ENCODE results near the gene COA6. TPM values are rescaled to one million over a fixed set of nuclear protein-coding genes. Genes with fewer than 3 reads are reported as not detected.

The COA6 gene
- total and polyA plus RNA-seq, 2 of the 8 experiments (the other 6 are each of a cell fraction or from before 2014, with no cell fraction given) = 22.9 to 44.9 TPM

DNA sequence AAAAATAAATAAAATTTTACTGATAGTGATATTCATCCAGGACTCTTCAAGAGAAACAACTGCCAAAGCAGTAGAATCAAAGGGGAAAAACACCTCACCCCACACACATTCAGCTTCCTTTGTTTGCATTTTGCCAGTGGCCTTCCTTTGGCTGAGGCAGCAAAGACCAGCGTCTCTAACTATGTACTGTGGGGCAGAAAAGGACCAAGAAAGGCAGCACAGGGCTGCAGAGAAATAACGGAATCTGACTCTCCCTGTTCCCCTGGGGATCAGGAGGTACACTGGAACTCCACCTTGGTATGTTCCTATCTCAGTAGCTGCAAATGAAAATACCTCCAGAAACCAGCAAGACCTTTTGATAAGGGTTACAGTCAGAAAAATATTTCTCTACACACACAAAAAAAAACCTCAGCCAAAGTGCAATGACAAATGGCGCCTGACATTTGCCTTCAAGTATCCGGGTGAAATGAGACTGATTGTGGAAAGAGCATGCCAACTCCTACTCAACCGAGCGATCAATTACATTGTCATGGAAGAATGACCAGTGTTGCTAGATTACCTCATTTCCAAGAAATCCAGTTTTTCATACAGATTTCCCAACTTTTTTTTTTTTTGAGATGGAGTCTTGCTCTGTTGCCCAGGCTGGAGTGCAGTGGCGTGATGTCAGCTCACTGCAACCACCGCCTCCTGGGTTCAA, 54.8 kb downstream of the COA6 start:
- no peak overlapping the region for H3K14ac ChIP-seq (ENCODE audit: insufficient read length)
- no peak for TF ChIP-seq ZNF274 (IDR thresholded peaks at IDR 0.05; ENCODE audit: borderline replicate concordance, extremely low read depth, low read length)
- TF ChIP-seq, protein P1, sequence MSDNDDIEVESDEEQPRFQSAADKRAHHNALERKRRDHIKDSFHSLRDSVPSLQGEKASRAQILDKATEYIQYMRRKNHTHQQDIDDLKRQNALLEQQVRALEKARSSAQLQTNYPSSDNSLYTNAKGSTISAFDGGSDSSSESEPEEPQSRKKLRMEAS (IDR thresholded peaks at IDR 0.05) = no peak
- no peak for TF ChIP-seq SP2 (IDR thresholded peaks at IDR 0.05; ENCODE audit: low read length)
- TF ChIP-seq RFX5 (IDR thresholded peaks at IDR 0.05; ENCODE audit: borderline replicate concordance, low read depth, low read length) = no peak
- TF ChIP-seq HDAC2 (IDR thresholded peaks at IDR 0.05; ENCODE audit: borderline replicate concordance in 1 of 2, low read depth in 2 of 2, low read length in 2 of 2) = no peak
- no peak for TF ChIP-seq SP1 (IDR thresholded peaks at IDR 0.05; ENCODE audit: low read depth, low read length)
- TF ChIP-seq JUN (IDR thresholded peaks at IDR 0.05; ENCODE audit: low read depth, low read length) = no peak
- no peak for TF ChIP-seq CEBPB (IDR thresholded peaks at IDR 0.05; ENCODE audit: low read depth, low read length)
- TF ChIP-seq RBBP5 (IDR thresholded peaks at IDR 0.05; ENCODE audit: borderline replicate concordance, low read depth, low read length) = no peak
- TF ChIP-seq BCL11A (IDR thresholded peaks at IDR 0.05; ENCODE audit: low read depth in 2 of 2, low read length in 2 of 2) = no peak
- TF ChIP-seq SRF (IDR thresholded peaks at IDR 0.05; ENCODE audit: low read depth, low read length) = no peak
- TF ChIP-seq RAD21 (IDR thresholded peaks at IDR 0.05 in 1 of 2, conservative IDR thresholded peaks at IDR 0.05 in 1 of 2; ENCODE audit: low read depth in 2 of 2, low read length in 2 of 2) = no peak
- TF ChIP-seq SAP30 (IDR thresholded peaks at IDR 0.05; ENCODE audit: insufficient read depth, insufficient replicate concordance, low read length) = no peak

More for the DNA sequence above, 54.8 kb downstream of the COA6 start:
- Histone ChIP-seq H2BK120ac (replicated peaks; ENCODE audit: low read depth, low read length) (no peak overlapping the region), H3K23ac (ENCODE audit: insufficient read length) (no peak overlapping the region), H4K20me1 (replicated peaks in 1 of 2; ENCODE audit: control insufficient read depth in 1 of 2, insufficient read depth in 2 of 2, low read length in 2 of 2) (no peaks in the 10 kb centered on the region), H3K9ac (replicated peaks in 1 of 4; ENCODE audit: extremely low read depth in 1 of 4, low read depth in 3 of 4, low read length in 3 of 4) (no peak overlapping the region), H4K5ac (ENCODE audit: insufficient read length, low read depth, low read length) (no peak overlapping the region), H2BK5ac (ENCODE audit: low read depth, low read length) (no peak overlapping the region), H3K4ac (replicated peaks; ENCODE audit: insufficient read length, low read depth, low read length) (no peak overlapping the region), H2BK20ac (ENCODE audit: low read length) (no peak overlapping the region), H3K18ac (ENCODE audit: extremely low read depth, low read length) (no peak overlapping the region), H4K8ac (ENCODE audit: extremely low read depth, insufficient read depth, low read length) (no peak overlapping the region), H3K56ac (replicated peaks; ENCODE audit: insufficient read length, low read depth, low read length) (no peak overlapping the region), H2AK5ac (ENCODE audit: low read depth, low read length) (no peak overlapping the region), H3K4me3 (ENCODE audit: extremely low read depth in 1 of 4, insufficient read depth in 2 of 4, low read depth in 3 of 4, low read length in 4 of 4) (no peak overlapping the region), H3K23me2 (ENCODE audit: low read depth, low read length) (no peaks in the 10 kb centered on the region), H2BK15ac (ENCODE audit: low read length) (no peak overlapping the region), H2AFZ (ENCODE audit: low read length) (no peak overlapping the region), H3K79me2 (ENCODE audit: control insufficient read depth in 1 of 2, insufficient read depth in 2 of 2, low read length in 2 of 2) (no peaks in the 10 kb centered on the region), H3K27ac (ENCODE audit: low read depth, low read length) (no peak overlapping the region), H3K9me3 (ENCODE audit: insufficient read depth in 2 of 2, low read depth in 1 of 2, low read length in 1 of 2) (no peaks in the 10 kb centered on the region), H2BK12ac (ENCODE audit: low read depth, low read length) (no peak overlapping the region), H3K4me1 (replicated peaks in 1 of 4; ENCODE audit: control insufficient read depth in 3 of 4, insufficient read depth in 4 of 4, low read length in 3 of 4) (no peaks in the 10 kb centered on the region), H3K36me3 (ENCODE audit: control insufficient read depth in 2 of 4, insufficient read depth in 4 of 4, low read length in 3 of 4) (peaks cover 0 to 14% (median 4%) of the 10 kb centered on the region in 4 experiments; a peak in 5 of 8 replicates), H3K4me2 (ENCODE audit: insufficient read depth in 1 of 2, low read depth in 2 of 2, low read length in 2 of 2) (no peak overlapping the region), H4K91ac (replicated peaks; ENCODE audit: insufficient read length, low read length) (no peak overlapping the region), H3K27me3 (replicated peaks in 1 of 4; ENCODE audit: control insufficient read depth in 3 of 4, extremely low read depth in 1 of 4, insufficient read depth in 3 of 4, low read length in 3 of 4) (no peaks in the 10 kb centered on the region), H3K79me1 (ENCODE audit: low read depth, low read length) (no peaks in the 10 kb centered on the region)
- WGBS, 2 experiments (ENCODE audit: extremely low coverage in 1 of 2, insufficient coverage in 1 of 2, insufficient read length in 1 of 2, insufficient replicate concordance in 2 of 2, low coverage in 1 of 2, low lambda C conversion rate in 2 of 2, missing lambda C conversion rate in 1 of 2) = 73% methylated on average over 8 of the region's 8 CpGs; no CpG with 5 or more reads in 1 of the 2 experiments
- ChIA-PET CTCF (ENCODE audit: partially characterized antibody) (no interaction called here), POLR2A (ENCODE audit: partially characterized antibody) (no interaction called here)
- DNase-seq (ENCODE audit: low read depth in 1 of 2, low spot score in 2 of 2) (no peak), FAIRE-seq (no peak)

Measured in H1 (cell line).